Medulla oblongata (tissue), 1 donor: ENCODE measurements around the gene ZBTB34.

Experiments
- DNase-seq: peaks from one replicate; pipeline ENCODE4 v3.0.0-alpha.2; 2015; ENCODE audit errors: extremely low spot score

ZBTB34 gene

GRCh38 chr9:126876531-126876930 is 16.1 kb downstream of the ZBTB34 start:
- DNase-seq = no peak

GRCh38 chr9:126877418-126877817 is 17.0 kb downstream of the ZBTB34 start:
- DNase-seq = no peak

GRCh38 chr9:126879288-126879687 is 18.8 kb downstream of the ZBTB34 start:
- DNase-seq = peak; percentile 40

- no peak for DNase-seq
Observed at GRCh38 chr9:126880226-126880946, 19.9 kb downstream of the ZBTB34 start.

GRCh38 chr9:126880947-126881332 is 20.5 kb downstream of the ZBTB34 start:
- peak; percentile 82 for DNase-seq

- no peak for DNase-seq
Observed at GRCh38 chr9:126882746-126883145, 22.3 kb downstream of the ZBTB34 start.

- peak; percentile 53 for DNase-seq
Observed at GRCh38 chr9:126883636-126884035, 23.2 kb downstream of the ZBTB34 start.

- no peak for DNase-seq
Observed at GRCh38 chr9:126885131-126885641, 24.7 kb downstream of the ZBTB34 start.

GRCh38 chr9:126886034-126886822 is 25.8 kb downstream of the ZBTB34 start:
- no peak for DNase-seq

GRCh38 chr9:126886897-126887296 is 26.5 kb downstream of the ZBTB34 start:
- no peak for DNase-seq

GRCh38 chr9:126891676-126892075 is 31.2 kb downstream of the ZBTB34 start:
- no peak for DNase-seq

GRCh38 chr9:126893079-126893478 is 32.6 kb downstream of the ZBTB34 start:
- DNase-seq = no peak

- DNase-seq = no peak
Observed at GRCh38 chr9:126894052-126894603, 33.7 kb downstream of the ZBTB34 start.

- DNase-seq = no peak
Observed at GRCh38 chr9:126902210-126902609, 41.8 kb downstream of the ZBTB34 start.

GRCh38 chr9:126904586-126904985 is 44.1 kb downstream of the ZBTB34 start:
- DNase-seq = no peak

GRCh38 chr9:126906091-126906490 is 45.7 kb downstream of the ZBTB34 start:
- DNase-seq = no peak

- DNase-seq = no peak
Observed at GRCh38 chr9:126907058-126907457, 46.6 kb downstream of the ZBTB34 start.

GRCh38 chr9:126914458-126915280 is 54.2 kb downstream of the ZBTB34 start, which contains the start of gene RALGPS1:
TSS of gene RALGPS1 (plus strand) at chr9:126914782. CDS start at chr9:126962290, 47,508 bp downstream.
- peak; percentile 96 for DNase-seq

- no peak for DNase-seq
Observed at GRCh38 chr9:126915281-126915816, 54.9 kb downstream of the ZBTB34 start.

- no peak for DNase-seq
Observed at GRCh38 chr9:126915846-126916543, 55.6 kb downstream of the ZBTB34 start.

- no peak for DNase-seq
Observed at GRCh38 chr9:126916909-126917308, 56.5 kb downstream of the ZBTB34 start.
